GM21528 (cell line): ENCODE results near the gene UBN1.

Experiments used
- ATAC-seq: cut with Tn5 transposase; IDR thresholded peaks from one replicate; pipeline ENCODE4 v1.9.1; 2021; ENCODE audit warnings: mild to moderate bottlenecking, moderate library complexity; ENCODE audit not compliant: unreplicated experiment, low FRiP score

The UBN1 gene

DNA sequence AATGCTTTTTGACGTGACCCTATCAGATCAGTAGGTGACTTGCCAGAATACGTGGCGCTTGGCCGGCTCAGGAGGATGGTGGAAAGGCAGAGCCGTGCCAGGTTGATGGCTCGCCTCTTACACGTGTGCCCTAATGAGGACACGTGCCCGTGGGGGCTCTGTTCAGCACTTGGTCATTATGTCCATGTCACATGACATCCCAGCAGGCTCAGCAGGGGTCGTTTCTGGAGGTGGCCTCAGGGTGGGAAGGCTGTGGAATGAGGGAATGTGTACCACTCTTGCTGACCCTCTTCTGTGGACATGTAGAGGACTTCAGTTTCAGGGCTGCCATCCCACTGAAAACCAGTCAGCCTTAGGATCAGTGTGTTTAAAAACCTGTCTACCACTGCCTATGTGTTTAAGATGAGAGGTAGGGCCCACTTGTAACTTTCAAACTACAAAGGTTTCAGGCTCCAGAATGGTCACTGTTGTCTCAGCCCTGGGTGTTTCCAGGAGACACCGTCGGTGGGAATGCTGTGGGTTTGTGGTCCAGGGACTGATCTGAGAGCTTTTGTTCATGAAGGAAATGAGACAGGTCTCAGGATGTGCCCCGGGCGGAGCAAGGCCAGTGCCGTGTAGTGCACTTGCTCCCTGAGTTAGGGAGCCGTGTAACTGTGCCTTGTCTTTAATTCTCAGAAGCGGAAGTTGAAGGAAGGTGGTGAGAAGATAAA is 12.1 kb downstream of the UBN1 start:
- no peak for ATAC-seq

DNA sequence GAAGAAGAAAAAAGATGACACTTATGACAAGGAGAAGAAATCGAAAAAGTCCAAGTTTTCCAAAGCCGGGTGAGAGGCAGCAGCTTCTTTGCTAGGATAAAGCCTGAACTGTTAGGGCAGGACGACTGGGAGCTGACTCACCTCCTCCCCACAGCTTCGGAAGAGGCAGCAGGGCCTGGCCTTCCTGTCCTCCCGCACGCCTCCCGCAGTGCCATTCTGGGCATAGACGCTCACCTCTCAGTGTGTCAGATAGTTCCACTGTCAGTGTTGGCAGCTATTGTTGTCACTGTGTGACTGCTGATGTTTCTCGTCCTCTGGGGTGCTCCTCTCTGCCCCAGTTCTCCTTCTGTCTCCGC is 12.6 kb downstream of the UBN1 start:
- no peak for ATAC-seq

DNA sequence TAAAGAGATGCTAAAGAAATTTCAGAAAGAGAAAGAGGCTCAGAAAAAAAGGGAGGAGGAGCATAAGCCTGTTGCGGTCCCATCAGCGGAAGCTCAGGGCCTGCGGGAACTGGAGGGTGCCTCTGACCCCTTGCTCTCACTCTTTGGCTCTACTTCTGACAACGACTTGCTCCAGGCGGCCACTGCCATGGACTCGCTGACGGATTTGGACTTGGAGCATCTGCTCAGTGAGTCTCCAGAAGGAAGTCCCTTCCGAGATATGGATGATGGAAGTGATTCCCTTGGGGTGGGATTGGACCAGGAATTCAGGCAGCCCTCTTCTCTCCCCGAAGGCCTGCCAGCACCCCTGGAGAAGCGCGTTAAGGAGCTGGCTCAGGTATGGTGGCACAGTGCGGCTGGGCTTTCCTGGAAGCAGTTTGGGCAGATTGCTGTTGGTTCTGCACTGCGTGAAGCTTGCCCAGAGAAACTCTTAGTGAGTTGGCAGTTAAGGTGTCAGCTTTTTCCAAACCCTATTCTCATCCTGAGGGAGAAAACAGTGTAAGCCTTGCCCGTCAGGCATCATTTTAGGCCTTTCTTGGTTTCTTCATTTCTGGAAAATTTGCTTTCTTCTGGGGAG is 13.6 kb downstream of the UBN1 start:
- ATAC-seq: no peak

DNA sequence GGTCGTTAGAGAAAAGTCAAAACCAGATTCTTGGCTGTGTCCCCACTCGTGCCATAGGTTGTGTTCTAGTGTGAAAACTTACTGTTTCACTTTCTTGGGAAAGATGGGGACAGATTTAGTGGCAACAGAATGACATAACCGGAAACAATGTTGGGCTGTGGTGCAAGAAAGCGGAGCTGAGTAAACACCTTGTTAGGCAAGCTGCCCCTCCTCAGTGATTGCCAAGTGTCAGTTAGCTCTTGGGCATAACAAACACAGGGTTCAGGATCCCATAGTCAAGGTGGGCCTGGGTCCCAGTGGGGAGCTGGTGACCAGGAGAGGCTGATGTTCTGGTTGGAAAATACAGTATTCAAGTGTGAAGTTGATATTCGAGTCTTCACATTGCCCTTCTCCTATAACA is 15.4 kb downstream of the UBN1 start:
- no peak for ATAC-seq

DNA sequence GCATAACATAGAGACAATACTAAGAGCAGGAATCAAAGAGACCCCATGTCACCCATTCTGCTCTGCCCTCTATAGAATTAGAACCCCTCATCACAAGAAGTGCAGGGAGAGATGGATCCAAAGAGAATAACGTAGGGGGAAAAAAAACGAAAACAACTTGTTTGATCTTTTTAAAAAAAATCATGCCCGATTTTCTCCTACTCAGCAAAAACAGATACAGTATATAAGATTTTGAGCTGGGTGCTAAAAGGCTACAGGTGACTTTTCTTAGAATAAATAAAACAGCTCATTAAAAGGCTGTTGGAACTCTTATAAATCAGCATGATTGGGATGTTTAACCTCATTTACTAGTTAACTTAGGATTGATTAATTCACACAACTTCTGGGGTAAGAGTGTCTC is 17.4 kb downstream of the UBN1 start:
- no peak for ATAC-seq

DNA sequence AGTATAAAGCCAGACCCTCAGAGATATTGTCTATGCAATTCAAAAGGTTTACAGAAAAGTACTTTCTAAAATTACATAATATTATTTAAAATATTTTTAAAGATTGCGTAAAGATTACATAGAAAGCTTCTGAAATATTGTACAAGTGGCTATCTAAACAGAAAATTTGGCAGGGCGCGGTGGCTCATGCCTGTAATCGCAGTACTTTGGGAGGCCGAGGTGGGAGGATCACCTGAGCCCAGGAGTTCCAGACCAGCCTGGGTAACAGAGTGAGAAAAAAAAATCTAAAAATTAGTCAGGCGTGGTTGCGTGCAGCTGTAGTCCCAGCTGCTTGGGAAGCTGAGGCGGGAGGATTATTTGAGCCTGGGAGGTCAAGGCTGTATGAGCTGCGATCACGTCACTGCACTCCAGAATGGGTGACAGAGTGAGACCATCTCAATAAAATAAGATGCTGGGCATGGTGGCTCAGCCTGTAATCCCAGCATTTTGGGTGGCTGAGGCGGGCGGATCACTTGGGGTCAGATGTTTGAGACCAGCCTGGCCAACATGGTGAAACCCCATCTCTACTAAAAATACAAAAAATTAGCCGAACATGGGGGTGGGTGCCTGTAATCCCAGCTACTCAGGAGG is 18.1 kb downstream of the UBN1 start:
- no peak for ATAC-seq

DNA sequence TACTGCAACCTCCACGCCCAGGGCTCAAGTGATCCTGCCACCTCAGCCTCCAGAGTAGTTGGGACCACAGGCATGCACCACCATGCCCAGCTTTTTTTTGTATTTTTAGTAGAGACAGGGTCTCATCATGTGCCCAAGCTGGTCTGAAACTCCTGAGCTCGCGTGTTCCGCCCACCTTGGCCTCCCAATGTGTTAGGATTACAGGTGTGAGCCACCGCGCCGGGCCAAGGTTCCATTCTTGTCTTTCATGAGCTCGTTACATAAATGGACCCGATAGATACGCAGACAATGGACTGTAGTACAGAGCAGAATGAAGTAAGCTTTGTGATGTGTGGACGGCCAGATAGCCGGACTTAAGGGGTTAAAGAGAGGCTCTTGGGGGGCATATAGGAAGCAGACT is 19.3 kb downstream of the UBN1 start:
- ATAC-seq: no peak

DNA sequence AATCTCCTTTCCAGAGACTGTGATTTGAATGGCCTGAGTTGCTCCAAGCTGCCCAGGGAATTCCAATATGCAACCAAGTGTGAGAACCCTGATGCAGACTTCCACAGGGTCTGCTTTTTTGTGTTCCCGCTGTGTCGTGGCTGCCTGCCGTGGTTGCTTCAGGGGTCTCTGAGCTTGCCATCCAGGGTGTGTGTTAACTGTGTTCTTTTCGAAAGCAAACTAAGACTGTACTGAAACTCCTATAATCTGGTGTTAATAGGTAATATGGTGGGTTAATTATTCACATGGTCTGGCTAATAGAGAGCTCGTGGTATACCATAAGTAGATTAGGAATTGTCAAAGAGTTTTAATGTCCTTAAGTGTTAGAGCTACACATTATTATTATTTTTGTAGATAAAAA is 20.7 kb downstream of the UBN1 start:
- ATAC-seq: no peak

DNA sequence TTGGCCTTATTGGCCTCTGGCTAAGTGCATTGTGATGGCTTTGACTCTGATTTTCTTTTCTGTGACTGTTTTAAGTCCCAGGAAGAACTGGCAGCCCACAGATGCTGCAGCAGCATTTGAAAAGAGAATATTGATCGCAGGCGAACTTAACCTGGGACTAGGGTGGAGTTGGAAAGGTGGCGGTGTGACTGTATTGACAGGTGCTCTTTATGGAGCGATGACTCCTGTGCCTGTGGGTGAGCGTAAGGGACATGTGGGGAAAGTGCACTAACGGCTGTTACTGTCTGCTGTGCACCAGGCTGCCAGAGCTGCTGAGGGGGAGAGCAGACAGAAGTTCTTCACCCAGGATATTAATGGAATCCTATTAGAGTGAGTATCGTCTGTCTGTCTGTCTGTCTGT is 21.3 kb downstream of the UBN1 start:
- no peak for ATAC-seq

DNA sequence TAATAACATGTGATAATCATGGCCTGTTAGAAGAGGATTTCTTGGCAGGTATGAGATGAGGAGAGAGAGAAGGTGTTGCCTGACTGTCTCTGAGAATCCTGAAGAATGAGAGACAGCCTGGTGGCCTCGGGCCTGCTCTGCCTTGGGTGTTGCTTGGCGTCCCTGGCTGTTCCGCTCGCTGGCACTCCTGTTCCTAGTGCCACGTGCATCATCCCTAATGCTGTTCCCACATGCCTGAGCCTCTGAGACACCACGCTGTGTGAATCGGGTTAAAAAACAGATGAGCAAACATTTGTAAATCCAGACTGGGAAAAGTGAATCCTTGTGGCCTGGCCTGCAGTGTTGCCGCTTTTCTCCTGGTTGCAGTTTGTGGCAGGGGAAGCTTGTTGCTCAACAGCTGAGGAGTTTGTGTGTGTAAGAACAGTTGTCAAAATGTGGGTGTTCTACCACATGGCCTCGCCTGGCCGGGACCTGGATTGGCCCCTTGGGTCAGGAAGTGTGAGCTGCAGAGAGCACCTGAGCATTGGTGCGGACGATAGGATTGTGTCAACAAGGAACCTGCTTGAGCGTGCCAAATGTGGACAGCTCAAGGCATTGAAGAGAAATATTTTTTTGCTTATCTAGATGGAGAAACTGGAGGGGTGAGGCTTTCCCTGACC is 22.0 kb downstream of the UBN1 start:
- ATAC-seq: no peak

DNA sequence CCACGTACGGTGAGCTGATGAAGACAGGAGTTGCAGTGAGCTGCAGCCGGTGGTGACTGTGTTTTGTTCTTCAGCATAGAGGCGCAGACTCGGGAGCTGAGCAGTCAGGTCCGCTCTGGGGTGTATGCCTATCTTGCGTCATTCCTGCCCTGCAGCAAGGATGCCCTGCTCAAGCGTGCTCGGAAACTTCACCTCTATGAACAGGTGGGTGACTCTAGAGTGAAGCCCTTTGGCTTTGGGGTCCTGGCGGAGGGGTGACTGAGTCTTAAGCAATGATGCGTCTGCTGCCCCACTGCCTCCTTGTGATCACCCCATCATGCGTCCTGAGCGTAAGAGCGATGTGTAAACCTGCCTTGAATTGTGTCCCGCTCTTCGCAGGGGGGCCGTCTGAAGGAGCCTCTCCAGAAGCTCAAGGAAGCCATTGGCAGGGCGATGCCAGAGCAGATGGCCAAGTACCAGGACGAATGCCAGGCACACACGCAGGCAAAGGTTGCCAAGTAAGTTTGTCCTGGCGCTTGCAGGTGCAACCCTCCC is 22.9 kb downstream of the UBN1 start:
- no peak for ATAC-seq

DNA sequence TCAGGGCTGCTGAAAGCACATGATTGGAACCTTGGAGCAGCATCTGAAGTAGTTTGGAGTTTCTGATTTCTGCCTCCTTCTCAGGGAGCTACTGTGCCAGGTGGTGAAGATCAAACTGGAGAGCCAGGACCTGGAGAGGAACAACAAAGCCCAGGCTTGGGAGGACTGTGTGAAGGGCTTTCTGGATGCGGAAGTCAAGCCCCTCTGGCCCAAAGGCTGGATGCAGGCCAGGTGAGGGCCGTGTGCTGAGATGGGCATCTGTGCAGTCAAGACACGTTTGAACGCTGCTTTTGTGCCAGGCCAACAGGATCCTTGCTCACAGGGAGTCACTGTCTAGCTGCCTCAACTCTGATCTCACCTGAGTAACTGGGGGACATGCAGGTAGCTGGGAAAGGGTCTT is 23.8 kb downstream of the UBN1 start:
- ATAC-seq: no peak

DNA sequence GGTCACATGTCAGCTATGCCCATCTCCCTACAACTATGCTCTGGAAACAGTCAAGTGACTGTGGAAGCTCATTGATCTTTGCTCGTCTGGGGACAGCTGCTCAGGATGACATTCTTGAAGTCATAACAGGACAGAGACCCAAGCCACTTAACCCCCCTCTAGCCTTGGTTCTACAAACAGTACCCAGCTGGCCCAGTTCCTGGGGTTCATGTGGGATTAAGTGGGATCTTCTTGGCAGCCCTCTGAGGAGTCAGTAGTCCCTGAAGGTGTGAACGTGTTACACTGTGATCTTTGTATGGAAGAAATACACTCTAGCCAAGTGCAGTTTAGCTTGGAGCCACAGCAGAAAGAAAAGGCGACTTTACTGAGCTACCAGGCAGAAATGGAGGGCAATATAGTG is 25.8 kb downstream of the UBN1 start:
- ATAC-seq: no peak

DNA sequence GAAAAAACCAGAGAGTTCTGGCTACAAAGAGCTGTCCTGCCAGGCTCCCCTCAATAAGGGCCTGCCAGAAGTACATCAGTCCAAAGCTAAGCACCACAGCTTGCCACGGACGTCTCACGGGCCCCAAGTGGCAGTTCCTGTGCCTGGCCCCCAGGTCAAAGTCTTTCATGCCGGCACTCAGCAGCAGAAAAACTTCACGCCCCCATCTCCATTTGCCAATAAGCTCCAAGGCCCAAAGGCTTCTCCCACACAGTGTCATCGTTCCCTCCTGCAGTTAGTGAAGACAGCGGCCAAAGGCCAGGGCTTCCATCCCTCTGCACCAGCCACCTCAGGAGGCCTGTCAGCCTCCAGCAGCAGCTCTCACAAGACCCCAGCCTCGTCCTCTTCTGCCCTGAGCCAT is 27.4 kb downstream of the UBN1 start:
- ATAC-seq: no peak

DNA sequence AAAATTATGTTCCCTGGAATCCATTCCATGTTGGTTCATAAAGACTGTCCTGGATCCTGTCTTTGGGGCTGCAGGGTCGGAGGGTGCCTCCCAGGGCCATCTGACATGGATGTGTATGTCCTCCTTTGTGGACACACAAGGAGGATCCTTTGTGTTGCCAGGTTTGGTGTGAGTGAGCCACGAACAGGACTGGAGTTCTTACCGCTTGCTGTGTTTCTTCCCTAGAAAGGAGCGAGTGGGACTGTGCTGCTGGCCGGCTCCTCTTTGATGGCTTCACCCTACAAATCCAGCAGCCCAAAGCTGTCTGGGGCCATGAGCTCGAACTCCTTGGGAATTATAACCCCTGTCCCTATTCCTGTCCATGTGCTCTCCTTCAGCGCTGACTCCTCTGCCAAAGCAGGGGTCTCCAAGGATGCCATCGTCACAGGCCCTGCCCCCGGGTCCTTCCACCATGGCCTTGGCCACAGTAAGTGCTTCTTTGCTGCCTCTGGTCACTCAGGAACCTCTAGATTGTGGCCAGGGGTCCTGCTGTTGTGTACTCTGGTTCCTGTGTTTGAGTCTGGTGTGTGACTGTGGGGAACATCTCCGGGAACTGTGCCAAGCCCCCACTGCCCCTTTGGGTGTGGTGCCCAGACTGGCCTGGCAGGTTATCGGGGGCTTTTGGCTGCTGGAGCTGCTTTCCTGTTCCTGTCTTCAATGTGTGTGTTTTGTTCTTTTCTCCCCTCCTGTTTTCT is 29.5 kb downstream of the UBN1 start:
- no peak for ATAC-seq

DNA sequence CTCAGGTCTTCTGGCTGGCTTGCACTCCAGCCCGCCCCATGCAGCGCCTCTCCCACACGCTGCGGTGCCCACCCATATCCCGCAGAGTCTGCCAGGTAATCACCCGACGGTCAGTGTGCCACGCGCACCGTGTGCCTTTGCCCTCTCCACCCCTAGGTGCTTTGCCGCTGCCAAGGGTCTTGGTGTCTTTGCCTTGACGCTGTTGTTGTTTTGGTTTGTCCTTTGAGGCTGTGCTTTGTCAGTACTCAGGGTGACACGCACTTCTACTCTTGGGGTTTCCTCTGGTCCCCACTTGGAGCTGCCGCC is 30.1 kb downstream of the UBN1 start:
- ATAC-seq: no peak

DNA sequence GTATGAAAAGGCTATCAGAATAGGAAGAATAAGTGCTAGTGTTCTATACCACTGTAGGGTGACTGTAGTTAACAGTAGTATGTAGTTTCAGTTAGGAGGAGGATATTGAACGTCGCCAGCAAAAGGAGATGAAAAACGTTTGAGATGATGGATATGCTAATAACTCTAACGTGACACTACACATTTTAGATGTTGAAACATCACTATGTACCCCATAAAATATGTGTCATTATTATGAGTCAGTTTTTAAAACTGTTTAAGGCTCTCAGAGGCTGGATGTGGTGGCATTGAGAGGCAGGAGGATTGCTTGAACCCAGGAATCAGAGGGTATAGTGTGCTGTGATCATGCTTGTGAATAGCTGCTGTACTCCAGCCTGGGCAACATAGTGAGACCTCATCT is 31.8 kb downstream of the UBN1 start:
- no peak for ATAC-seq

DNA sequence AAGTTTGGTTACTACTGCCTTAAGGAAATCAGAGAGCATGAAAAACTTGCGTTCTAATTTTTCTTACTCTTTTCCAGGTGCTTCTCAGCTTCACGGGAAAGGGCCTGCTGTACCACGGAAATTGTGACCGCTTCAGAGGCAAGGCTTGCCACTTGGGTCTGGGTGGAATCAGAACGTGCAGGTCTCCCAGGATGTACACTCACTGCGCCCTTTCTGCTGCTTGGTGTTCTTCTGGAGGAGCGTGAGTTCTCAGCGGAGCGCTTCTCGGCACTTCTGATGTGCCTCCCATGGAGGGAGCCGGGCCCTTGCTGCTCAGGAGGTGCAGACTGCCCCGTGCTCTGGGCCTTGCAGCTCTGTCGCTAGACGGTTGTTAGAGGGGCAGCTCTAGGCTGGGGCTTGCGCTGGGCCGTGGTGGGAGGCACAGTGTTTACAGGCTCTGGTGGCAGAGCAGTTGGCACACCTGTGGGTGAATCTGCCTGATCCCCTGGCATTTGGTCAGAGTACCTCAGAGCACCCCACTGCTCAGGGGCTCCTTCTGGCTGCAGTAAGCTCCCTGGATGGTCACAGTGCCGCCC is 32.8 kb downstream of the UBN1 start:
- ATAC-seq: no peak

DNA sequence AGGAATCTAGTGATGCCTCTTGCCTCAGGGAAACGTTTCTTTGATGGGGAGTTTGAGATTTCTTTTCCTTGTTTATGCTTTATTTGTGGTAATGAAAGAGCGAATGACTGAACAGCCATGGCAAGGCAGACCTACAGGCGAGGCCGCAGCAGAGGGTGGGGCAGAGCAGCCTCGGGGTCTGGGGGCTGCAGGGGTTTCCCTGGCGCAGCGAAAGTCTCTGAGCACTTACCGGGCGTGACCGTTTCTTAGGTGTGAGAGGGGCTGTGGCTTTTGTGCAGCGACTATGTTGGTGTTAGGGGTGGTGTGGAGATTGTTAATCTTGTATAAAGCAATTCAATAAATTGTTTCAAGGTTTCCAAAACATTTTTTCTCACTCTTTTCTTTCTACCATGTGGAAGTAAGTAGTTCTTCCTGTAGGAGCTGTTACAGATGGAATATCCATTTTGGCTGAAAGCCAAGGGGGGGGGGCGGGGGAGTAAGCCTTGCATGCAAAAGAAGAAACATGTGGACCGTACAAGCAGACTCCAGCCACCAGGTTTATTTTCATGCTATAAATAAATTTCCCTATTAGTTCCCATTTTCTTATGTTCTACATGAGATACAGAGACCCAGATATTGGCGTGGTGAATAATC is 34.8 kb downstream of the UBN1 start:
- no peak for ATAC-seq

DNA sequence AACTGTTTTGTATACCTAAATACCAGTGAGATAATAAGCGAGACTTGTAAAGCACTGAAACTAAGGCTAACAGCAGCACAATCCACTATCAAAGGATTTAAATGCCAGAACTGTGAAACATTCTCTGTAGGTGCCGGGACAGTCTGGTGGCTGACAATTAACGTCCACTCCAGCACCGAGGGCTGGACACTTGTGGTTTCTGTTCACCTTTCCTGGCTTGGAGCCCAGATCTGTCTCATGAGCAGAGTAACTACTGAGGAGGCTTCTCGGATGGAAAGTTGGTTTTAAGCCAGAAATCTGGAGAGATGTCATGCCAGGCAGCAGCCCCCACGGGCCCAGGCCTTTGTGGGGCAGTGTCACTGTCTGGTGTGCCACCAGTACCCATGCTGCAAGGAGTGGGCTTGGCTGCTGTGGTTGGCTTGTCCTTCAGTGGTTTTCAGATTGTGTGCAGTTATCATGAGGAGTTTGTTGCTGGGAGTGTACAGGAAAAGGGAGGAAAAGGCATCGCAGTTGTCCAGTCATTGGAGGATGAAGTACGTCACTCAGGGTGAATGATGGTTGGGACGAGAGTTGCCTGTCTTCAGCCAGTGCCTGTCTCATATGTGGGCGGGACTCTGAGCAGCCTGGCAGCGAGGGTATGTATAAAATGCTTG is 35.5 kb downstream of the UBN1 start:
- no peak for ATAC-seq
